H1 (cell line): ENCODE results near the gene PAGE2. TPM values are rescaled to one million over a fixed set of nuclear protein-coding genes. Genes with fewer than 3 reads are reported as not detected.

Experiments used
- CTCF ChIA-PET: fragments of 300-600 bp; sonication (Branson Sonifier 250); formaldehyde crosslinking; loops from one replicate; lab custom pipeline; 2021; ENCODE audit not compliant: partially characterized antibody; lab: Charles Lee
- POLR2A ChIA-PET: fragments of 300-600 bp; sonication (Branson Sonifier 250); formaldehyde crosslinking; loops from one replicate; lab custom pipeline; 2021; ENCODE audit warnings: inconsistent platforms; ENCODE audit not compliant: partially characterized antibody; lab: Charles Lee
- DNase-seq, 2 experiments: peaks; one replicate each; pipeline versions ENCODE4 v3.0.0 to v3.0.0-alpha.2; 2010 to 2022; ENCODE audit warnings: low spot score in 2 of 2, low read depth in 1 of 2, mixed read lengths in 1 of 2
- FAIRE-seq: peaks from 2 replicates; lab custom pipeline; 2011; peaks lifted over from hg19 to GRCh38; lab: Jason Lieb, UNC
- H2AFZ ChIP-seq: 2 replicates; pipeline ENCODE4 v1.8.1; 2012; ENCODE audit warnings: low read length, inconsistent platforms
- H2AK5ac ChIP-seq: 2 replicates; pipeline ENCODE4 v1.6.1; 2013; ENCODE audit warnings: low read depth, low read length
- H2BK120ac ChIP-seq: replicated peaks from 2 replicates; pipeline ENCODE3; 2013; ENCODE audit warnings: low read depth, low read length, inconsistent platforms
- H2BK12ac ChIP-seq: 2 replicates; pipeline ENCODE4 v1.6.1; 2013; ENCODE audit warnings: low read depth, low read length
- H2BK15ac ChIP-seq: 2 replicates; pipeline ENCODE4 v1.6.1; 2013; ENCODE audit warnings: low read length
- H2BK20ac ChIP-seq: 2 replicates; pipeline ENCODE4 v1.6.1; 2013; ENCODE audit warnings: low read length
- H2BK5ac ChIP-seq: 2 replicates; pipeline ENCODE4 v1.6.1; 2013; ENCODE audit warnings: low read depth, low read length
- H3K14ac ChIP-seq: 2 replicates; pipeline ENCODE4 v1.6.1; 2013; ENCODE audit warnings: inconsistent platforms; ENCODE audit not compliant: insufficient read length
- H3K18ac ChIP-seq: 2 replicates; pipeline ENCODE4 v1.6.1; 2013; ENCODE audit warnings: low read length; ENCODE audit errors: extremely low read depth
- H3K23ac ChIP-seq: 2 replicates; pipeline ENCODE4 v1.6.1; 2013; ENCODE audit warnings: inconsistent platforms; ENCODE audit not compliant: insufficient read length
- H3K23me2 ChIP-seq: 2 replicates; pipeline ENCODE4 v1.6.1; 2013; ENCODE audit warnings: low read depth, low read length
- H3K27ac ChIP-seq: 2 replicates; pipeline ENCODE4 v1.6.1; 2011; ENCODE audit warnings: low read depth, low read length, inconsistent platforms
- H3K27me3 ChIP-seq, 4 experiments: replicated peaks in 1 of 4; 1 replicate in 1 of 4; 2 replicates in 3 of 4; pipeline versions ENCODE4 v1.6.1 to v1.8.1; 2011 to 2013; ENCODE audit warnings: low read length in 3 of 4, mild to moderate bottlenecking in 3 of 4, inconsistent platforms in 2 of 4, mixed read lengths in 2 of 4, moderate library complexity in 1 of 4; ENCODE audit not compliant: control insufficient read depth in 3 of 4, insufficient read depth in 3 of 4; ENCODE audit errors: extremely low read depth in 1 of 4
- H3K36me3 ChIP-seq, 4 experiments: 2 replicates each; pipeline versions ENCODE4 v1.6.1 to v1.8.1; 2011 to 2013; ENCODE audit warnings: mild to moderate bottlenecking in 4 of 4, low read length in 3 of 4, moderate library complexity in 2 of 4, control low read depth in 1 of 4, inconsistent platforms in 1 of 4; ENCODE audit not compliant: insufficient read depth in 4 of 4, control insufficient read depth in 2 of 4
- H3K4ac ChIP-seq: replicated peaks from 2 replicates; pipeline ENCODE3; 2013; ENCODE audit warnings: low read length, low read depth, mixed read lengths, inconsistent platforms; ENCODE audit not compliant: insufficient read length
- H3K4me1 ChIP-seq, 4 experiments: replicated peaks in 1 of 4; 1 replicate in 1 of 4; 2 replicates in 3 of 4; pipeline versions ENCODE4 v1.6.1 to v1.8.1; 2011 to 2013; ENCODE audit warnings: low read length in 3 of 4, inconsistent platforms in 2 of 4, mixed read lengths in 1 of 4; ENCODE audit not compliant: insufficient read depth in 4 of 4, control insufficient read depth in 3 of 4
- H3K4me2 ChIP-seq, 2 experiments: 2 replicates each; pipeline versions ENCODE4 v1.6.1 to v1.8.1; 2011 to 2013; ENCODE audit warnings: low read depth in 2 of 2, low read length in 2 of 2, control low read depth in 1 of 2, inconsistent platforms in 1 of 2, mild to moderate bottlenecking in 1 of 2; ENCODE audit not compliant: insufficient read depth in 1 of 2
- H3K4me3 ChIP-seq, 4 experiments: fragments of 200-600, 300-600 bp in 1 of 4; sonication (generic), shearing (Covaris generic), sonication (Bioruptor Twin) in 1 of 4; 2 replicates each; pipeline versions ENCODE4 v1.5.1 to v1.8.1; 2011 to 2016; ENCODE audit warnings: low read length in 4 of 4, low read depth in 3 of 4, control low read depth in 2 of 4, inconsistent platforms in 2 of 4, mild to moderate bottlenecking in 2 of 4, mixed read lengths in 1 of 4, moderate library complexity in 1 of 4; ENCODE audit not compliant: insufficient read depth in 2 of 4; ENCODE audit errors: extremely low read depth in 1 of 4
- H3K56ac ChIP-seq: replicated peaks from 2 replicates; pipeline ENCODE3; 2013; ENCODE audit warnings: low read depth, mild to moderate bottlenecking, mixed read lengths, low read length, inconsistent platforms; ENCODE audit not compliant: insufficient read length
- H3K79me1 ChIP-seq: 2 replicates; pipeline ENCODE4 v1.6.1; 2013; ENCODE audit warnings: low read depth, low read length, control low read depth
- H3K79me2 ChIP-seq, 2 experiments: 2 replicates each; pipeline versions ENCODE4 v1.6.1 to v1.8.1; 2012 to 2013; ENCODE audit warnings: low read length in 2 of 2, mild to moderate bottlenecking in 2 of 2, inconsistent platforms in 1 of 2; ENCODE audit not compliant: insufficient read depth in 2 of 2, control insufficient read depth in 1 of 2
- H3K9ac ChIP-seq, 4 experiments: replicated peaks in 1 of 4; 1 replicate in 1 of 4; 2 replicates in 3 of 4; pipeline versions ENCODE4 v1.6.1 to v1.8.1; 2011 to 2013; ENCODE audit warnings: low read depth in 3 of 4, low read length in 3 of 4, control low read depth in 2 of 4, mild to moderate bottlenecking in 2 of 4, moderate library complexity in 2 of 4, inconsistent platforms in 1 of 4; ENCODE audit errors: extremely low read depth in 1 of 4
- H3K9me3 ChIP-seq, 2 experiments: 2 replicates each; pipeline versions ENCODE4 v1.6.1 to v1.8.1; 2012 to 2013; ENCODE audit warnings: mild to moderate bottlenecking in 2 of 2, moderate library complexity in 2 of 2, control low read depth in 1 of 2, inconsistent platforms in 1 of 2, low read depth in 1 of 2, low read length in 1 of 2, mixed read lengths in 1 of 2; ENCODE audit not compliant: insufficient read depth in 2 of 2
- H4K20me1 ChIP-seq, 2 experiments: replicated peaks in 1 of 2; 2 replicates each; pipeline versions ENCODE3 to v1.8.1; 2011 to 2013; ENCODE audit warnings: inconsistent platforms in 2 of 2, low read length in 2 of 2, mild to moderate bottlenecking in 1 of 2; ENCODE audit not compliant: insufficient read depth in 2 of 2, control insufficient read depth in 1 of 2
- H4K5ac ChIP-seq: 2 replicates; pipeline ENCODE4 v1.6.1; 2013; ENCODE audit warnings: low read length, low read depth, mixed read lengths, inconsistent platforms; ENCODE audit not compliant: insufficient read length
- H4K8ac ChIP-seq: 2 replicates; pipeline ENCODE4 v1.8.0; 2013; ENCODE audit warnings: mild to moderate bottlenecking, moderate library complexity, low read length, inconsistent platforms; ENCODE audit not compliant: insufficient read depth; ENCODE audit errors: extremely low read depth
- H4K91ac ChIP-seq: replicated peaks from 2 replicates; pipeline ENCODE3; 2013; ENCODE audit warnings: low read length, mixed read lengths, inconsistent platforms; ENCODE audit not compliant: insufficient read length
- CHD1 ChIP-seq: IDR thresholded peaks from 2 replicates; pipeline ENCODE4 v1.6.1; 2012; ENCODE audit warnings: low read depth, low read length, improper control_type of control experiment
- CREB1 ChIP-seq: IDR thresholded peaks from 2 replicates; pipeline ENCODE4 v1.6.1; 2012; ENCODE audit warnings: inconsistent platforms
- CTBP2 ChIP-seq: IDR thresholded peaks from 2 replicates; pipeline ENCODE4 v1.7.0; 2011; ENCODE audit warnings: borderline replicate concordance, mild to moderate bottlenecking, moderate library complexity, mixed read lengths, low read length; ENCODE audit not compliant: insufficient read depth, insufficient read length
- EP300 ChIP-seq, 2 experiments: IDR thresholded peaks; 1 replicate in 1 of 2; 2 replicates in 1 of 2; pipeline ENCODE4 v1.6.1; 2011 to 2012; ENCODE audit warnings: low read depth in 2 of 2, low read length in 2 of 2, mild to moderate bottlenecking in 2 of 2, borderline replicate concordance in 1 of 2, inconsistent platforms in 1 of 2, moderate library complexity in 1 of 2
- EZH2 ChIP-seq: fragments of 200-600 bp; sonication (generic); IDR thresholded peaks from 2 replicates; pipeline ENCODE4 v1.7.1; 2012; ENCODE audit warnings: low read depth, mild to moderate bottlenecking, moderate library complexity, low read length, inconsistent platforms; ENCODE audit not compliant: severe bottlenecking
- NRF1 ChIP-seq: IDR thresholded peaks from 2 replicates; pipeline ENCODE4 v1.6.1; 2011; ENCODE audit warnings: mild to moderate bottlenecking, low read depth, low read length, improper control_type of control experiment
- SIN3A ChIP-seq, 2 experiments: IDR thresholded peaks in 1 of 2; conservative IDR thresholded peaks in 1 of 2; 2 replicates each; pipeline ENCODE4 v1.6.1; 2011 to 2012; ENCODE audit warnings: low read length in 2 of 2, improper control_type of control experiment in 1 of 2, low read depth in 1 of 2, mild to moderate bottlenecking in 1 of 2
- SIRT6 ChIP-seq: IDR thresholded peaks from one replicate; pipeline ENCODE4 v1.7.1; 2012; ENCODE audit warnings: low read length, inconsistent platforms
- SIX5 ChIP-seq: IDR thresholded peaks from 2 replicates; pipeline ENCODE4 v1.6.1; 2011; ENCODE audit warnings: mild to moderate bottlenecking, low read depth, low read length
- WGBS, 2 experiments: shearing (Covaris generic) in 1 of 2; methylation state at CpG; one replicate each; pipeline versions ENCODE4 v1.1.6 to v1.1.7; 2013 to 2015; ENCODE audit warnings: low lambda C conversion rate in 2 of 2, mixed read lengths in 2 of 2, inconsistent platforms in 1 of 2, low coverage in 1 of 2, missing lambda C conversion rate in 1 of 2; ENCODE audit not compliant: insufficient replicate concordance in 2 of 2, insufficient coverage in 1 of 2, insufficient read length in 1 of 2; ENCODE audit errors: extremely low coverage in 1 of 2, missing lambda C conversion rate in 1 of 2; 5-methylcytosine and 5-hydroxymethylcytosine counted together
- polyA plus RNA-seq, 7 experiments: library from polyadenylated mRNA; depleted of rRNA in 3 of 7; stranded (reverse) in 5 of 7; unstranded in 2 of 7; fragments of >200 nt in 5 of 7; fragments of 200-250 nt in 2 of 7; gene quantifications; 1 replicate in 5 of 7; 2 replicates in 1 of 7; 4 replicates in 1 of 7; pipeline versions ENCODE4 v1.2.1 to v1.2.3, GENCODE V29; 2011 to 2013; ENCODE audit warnings: missing spikeins in 2 of 7, mixed read lengths in 2 of 7
- total RNA-seq: library from RNA; stranded (reverse); fragmentation: NEBNext Ultra II Directional; extraction: Animal tissue kit (Norgen Biotek cat#: 25700); gene quantifications from 2 replicates; pipeline ENCODE4 v1.2.1, GENCODE V29; 2021
- TF ChIP-seq, protein P1 (sequence below): IDR thresholded peaks from 2 replicates; pipeline ENCODE4 v1.6.1; 2011; ENCODE audit warnings: low read length, improper control_type of control experiment
- TF ChIP-seq, protein P2 (sequence below): IDR thresholded peaks from 2 replicates; pipeline ENCODE4 v1.6.1; 2011; ENCODE audit warnings: low read depth, mild to moderate bottlenecking, low read length; ENCODE audit not compliant: insufficient read depth
- TF ChIP-seq, protein P3 (sequence below): IDR thresholded peaks from 2 replicates; pipeline ENCODE4 v1.6.1; 2012; ENCODE audit warnings: inconsistent platforms

PAGE2 gene
- total and polyA plus RNA-seq, 2 of the 8 experiments (the other 6 are each of a cell fraction or from before 2014, with no cell fraction given), result not detected

DNA sequence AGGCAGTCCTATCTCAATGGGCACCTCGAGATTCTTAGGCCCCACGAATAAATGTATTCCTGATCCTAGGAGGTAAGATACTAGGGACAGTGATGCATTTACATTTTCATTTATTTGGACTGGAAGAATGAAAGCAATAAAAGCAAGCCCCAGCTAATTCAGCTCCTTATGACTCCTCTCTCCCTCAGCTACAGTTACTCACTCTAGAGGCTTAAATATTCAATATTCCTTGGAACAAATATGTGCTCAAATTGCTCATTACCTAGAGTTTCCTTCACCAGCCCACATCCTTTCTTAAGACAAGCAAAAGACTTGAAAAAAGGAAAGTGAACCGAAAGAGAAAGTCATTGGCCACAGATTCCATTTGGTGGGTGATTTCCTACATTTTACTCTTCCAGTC is 13.9 kb downstream of the PAGE2 start:
- no peak overlapping the region for H3K14ac ChIP-seq
- ChIA-PET POLR2A (no interaction called here), CTCF (no interaction called here)
- H2BK20ac ChIP-seq, result no peak overlapping the region
- no peak overlapping the region for H2BK5ac ChIP-seq
- H2BK15ac ChIP-seq, result no peak overlapping the region
- no peaks in the 10 kb centered on the region for H3K4me1 ChIP-seq
- H3K9ac ChIP-seq, result no peak overlapping the region
- DNase-seq (no peak), FAIRE-seq (no peak)
- H3K4ac ChIP-seq, result no peak overlapping the region
- no peak overlapping the region for H3K4me3 ChIP-seq
- no peak overlapping the region for H3K4me2 ChIP-seq
- H3K79me1 ChIP-seq, result no peaks in the 10 kb centered on the region
- H2BK12ac ChIP-seq, result no peak overlapping the region
- H4K8ac ChIP-seq, result no peak overlapping the region
- WGBS, 2 experiments, result 64% methylated on average over 2 of the region's 3 CpGs; no CpG with 5 or more reads in 1 of the 2 experiments
- H3K79me2 ChIP-seq, result no peaks in the 10 kb centered on the region
- no peak overlapping the region for H3K27ac ChIP-seq
- no peaks in the 10 kb centered on the region for H3K36me3 ChIP-seq
- no peak overlapping the region for H4K5ac ChIP-seq
- no peak overlapping the region for H3K18ac ChIP-seq
- no peak overlapping the region for H2AFZ ChIP-seq
- H3K23ac ChIP-seq, result no peak overlapping the region
- no peaks in the 10 kb centered on the region for H3K27me3 ChIP-seq
- H2AK5ac ChIP-seq, result no peak overlapping the region
- H3K23me2 ChIP-seq, result no peaks in the 10 kb centered on the region
- no peak overlapping the region for H4K91ac ChIP-seq
- no peaks in the 10 kb centered on the region; a peak in 1 of 4 replicates for H3K9me3 ChIP-seq
- H4K20me1 ChIP-seq, result no peaks in the 10 kb centered on the region
- no peak overlapping the region for H3K56ac ChIP-seq
- no peak overlapping the region for H2BK120ac ChIP-seq
- TF ChIP-seq, protein P1, sequence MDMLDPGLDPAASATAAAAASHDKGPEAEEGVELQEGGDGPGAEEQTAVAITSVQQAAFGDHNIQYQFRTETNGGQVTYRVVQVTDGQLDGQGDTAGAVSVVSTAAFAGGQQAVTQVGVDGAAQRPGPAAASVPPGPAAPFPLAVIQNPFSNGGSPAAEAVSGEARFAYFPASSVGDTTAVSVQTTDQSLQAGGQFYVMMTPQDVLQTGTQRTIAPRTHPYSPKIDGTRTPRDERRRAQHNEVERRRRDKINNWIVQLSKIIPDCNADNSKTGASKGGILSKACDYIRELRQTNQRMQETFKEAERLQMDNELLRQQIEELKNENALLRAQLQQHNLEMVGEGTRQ, result no peak
- no peak for TF ChIP-seq CHD1
- TF ChIP-seq SIX5, result no peak
- no peak for TF ChIP-seq NRF1
- TF ChIP-seq, protein P2, sequence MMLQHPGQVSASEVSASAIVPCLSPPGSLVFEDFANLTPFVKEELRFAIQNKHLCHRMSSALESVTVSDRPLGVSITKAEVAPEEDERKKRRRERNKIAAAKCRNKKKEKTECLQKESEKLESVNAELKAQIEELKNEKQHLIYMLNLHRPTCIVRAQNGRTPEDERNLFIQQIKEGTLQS, result no peak
- no peak for TF ChIP-seq CTBP2
- no peak for TF ChIP-seq EZH2
- TF ChIP-seq EP300 (IDR thresholded peaks at IDR 0.05; ENCODE audit: borderline replicate concordance in 1 of 2, low read depth in 2 of 2, low read length in 2 of 2), result no peak
- TF ChIP-seq CREB1, result no peak
- TF ChIP-seq SIRT6, result no peak
- TF ChIP-seq, protein P3, sequence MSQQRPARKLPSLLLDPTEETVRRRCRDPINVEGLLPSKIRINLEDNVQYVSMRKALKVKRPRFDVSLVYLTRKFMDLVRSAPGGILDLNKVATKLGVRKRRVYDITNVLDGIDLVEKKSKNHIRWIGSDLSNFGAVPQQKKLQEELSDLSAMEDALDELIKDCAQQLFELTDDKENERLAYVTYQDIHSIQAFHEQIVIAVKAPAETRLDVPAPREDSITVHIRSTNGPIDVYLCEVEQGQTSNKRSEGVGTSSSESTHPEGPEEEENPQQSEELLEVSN, result no peak
- TF ChIP-seq SIN3A (conservative IDR thresholded peaks at IDR 0.05 in 1 of 2, IDR thresholded peaks at IDR 0.05 in 1 of 2; ENCODE audit: low read depth in 1 of 2, low read length in 2 of 2), result no peak
